Measurements from ENCODE around the gene ZBTB17. TPM values are rescaled to one million over a fixed set of nuclear protein-coding genes. Genes with fewer than 3 reads are reported as not detected.
A peak's percentile ranks its signal among the peaks of the same experiment; 100 is the strongest.

Gene ZBTB17
- total RNA-seq, 1 experiment from 2014 or later, result 41.6 TPM

DNA sequence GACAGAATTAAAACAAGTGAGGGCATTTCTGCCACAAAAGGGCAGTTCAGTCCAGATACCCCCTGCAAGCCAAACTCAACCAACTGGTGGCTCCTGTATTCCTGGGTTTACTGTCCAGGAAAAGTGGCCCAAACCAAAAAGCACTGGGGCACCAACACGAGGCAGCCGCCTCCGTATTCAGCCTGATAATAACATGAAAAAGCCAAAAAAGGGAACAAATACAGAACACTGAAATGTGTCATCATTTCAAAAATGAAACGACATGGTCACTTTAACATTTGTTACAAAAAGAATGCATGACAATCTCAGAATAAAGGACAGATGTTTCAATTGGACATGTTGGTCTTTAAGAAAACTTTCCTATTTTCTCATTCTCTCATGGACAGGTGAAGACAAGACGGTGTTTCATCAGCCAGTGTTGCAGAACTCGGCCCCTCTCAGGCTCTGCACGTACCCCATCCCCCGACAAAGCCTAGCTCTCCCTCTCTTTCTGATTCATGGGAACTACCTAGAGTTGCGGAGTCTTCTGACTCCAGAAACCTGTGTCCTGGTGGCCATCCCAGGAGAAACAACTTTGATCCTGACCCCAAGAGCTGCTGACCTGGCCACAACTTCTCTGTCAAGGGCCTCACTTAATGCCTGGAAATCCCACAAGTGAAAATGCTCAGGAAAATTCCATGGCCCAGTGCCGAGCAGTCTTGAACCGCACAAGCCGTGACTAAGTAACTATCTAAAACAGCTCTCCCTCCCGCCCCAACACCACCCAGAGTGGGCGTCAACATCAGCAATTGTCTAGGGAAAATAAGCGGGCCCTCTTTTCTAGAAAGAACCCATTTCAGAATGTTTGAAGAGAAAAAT lies 27.1 kb downstream of the ZBTB17 start:
- ATAC-seq (no peak), DNase-seq (ENCODE audit: low read depth, low spot score) (no peak)
- ChIA-PET POLR2A (no interaction called here), CTCF (no interaction called here)
- H3K36me3 ChIP-seq (ENCODE audit: control insufficient read depth, insufficient read depth, low read length), result peaks cover 3% of the 10 kb centered on the region; the same call in 1 of the 2 replicates
- H3K9me3 ChIP-seq (ENCODE audit: control insufficient read depth, insufficient read depth, low read depth, low read length), result no peaks in the 10 kb centered on the region
- in situ Hi-C loops (cut with HindIII; ENCODE audit: low pct_unique_long_range_greater_than_20kb, low sequenced_read_pairs), result no loop called here
- H3K27me3 ChIP-seq (ENCODE audit: control insufficient read depth, insufficient read depth, low read length), result no peaks in the 10 kb centered on the region
- H3K27ac ChIP-seq (ENCODE audit: low read length), result peak overlapping the region; percentile 69
- no peak for TF ChIP-seq TCF7L2 (IDR thresholded peaks at IDR 0.05; ENCODE audit: low read depth, low read length)
- no peak for TF ChIP-seq CTCF (IDR thresholded peaks at IDR 0.05)
- no peak for TF ChIP-seq POLR2AphosphoS5 (IDR thresholded peaks at IDR 0.05; ENCODE audit: low read depth, low read length)
- TF ChIP-seq REST (IDR thresholded peaks at IDR 0.05; ENCODE audit: insufficient read depth in 1 of 2, low read depth in 2 of 2, low read length in 1 of 2), result no peak
- no peak for TF ChIP-seq SIN3A (IDR thresholded peaks at IDR 0.05; ENCODE audit: borderline replicate concordance, insufficient read depth, low read depth, low read length)
- intact Hi-C loops (cut with micrococcal nuclease; ENCODE audit: unreplicated experiment), result no loop called here
- peaks cover 51% of the 10 kb centered on the region for H3K4me1 ChIP-seq (ENCODE audit: control insufficient read depth, insufficient read depth, low read length)
- H3K4me3 ChIP-seq (ENCODE audit: low read depth in 2 of 2, low read length in 2 of 2), result no peak overlapping the region
- no TSS peak for BruUV-seq (replicated peaks)

- no TSS peak for BruUV-seq (replicated peaks)
- H3K36me3 ChIP-seq (ENCODE audit: control insufficient read depth, insufficient read depth, low read length), result peaks cover 6% of the 10 kb centered on the region; the same call in 1 of the 2 replicates
- no peaks in the 10 kb centered on the region for H3K9me3 ChIP-seq (ENCODE audit: control insufficient read depth, insufficient read depth, low read depth, low read length)
- ATAC-seq (no peak), DNase-seq (ENCODE audit: low read depth, low spot score) (no peak)
- CTCF ChIA-PET, result no interaction called here
- no peaks in the 10 kb centered on the region for H3K27me3 ChIP-seq (ENCODE audit: control insufficient read depth, insufficient read depth, low read length)
- H3K4me3 ChIP-seq (ENCODE audit: low read depth in 2 of 2, low read length in 2 of 2), result no peak overlapping the region
- H3K4me1 ChIP-seq (ENCODE audit: control insufficient read depth, insufficient read depth, low read length), result peaks cover 46% of the 10 kb centered on the region
- in situ Hi-C loops (cut with HindIII; ENCODE audit: low pct_unique_long_range_greater_than_20kb, low sequenced_read_pairs) (no loop called here), intact Hi-C loops (cut with micrococcal nuclease; ENCODE audit: unreplicated experiment) (no loop called here)
- POLR2A ChIA-PET, result no interaction called here
- TF ChIP-seq TCF7L2 (IDR thresholded peaks at IDR 0.05; ENCODE audit: low read depth, low read length) (no peak), POLR2AphosphoS5 (IDR thresholded peaks at IDR 0.05; ENCODE audit: low read depth, low read length) (no peak)
- H3K27ac ChIP-seq (ENCODE audit: low read length), result no peak overlapping the region; the same call in 1 of the 2 replicates
These were observed 27.8 kb downstream of the ZBTB17 start for GRCh38 chr1:15948091-15948591.

All from Panc1 (cell line).